ENCODE measurements around the gene CYP27B1.

CYP27B1 gene

DNA sequence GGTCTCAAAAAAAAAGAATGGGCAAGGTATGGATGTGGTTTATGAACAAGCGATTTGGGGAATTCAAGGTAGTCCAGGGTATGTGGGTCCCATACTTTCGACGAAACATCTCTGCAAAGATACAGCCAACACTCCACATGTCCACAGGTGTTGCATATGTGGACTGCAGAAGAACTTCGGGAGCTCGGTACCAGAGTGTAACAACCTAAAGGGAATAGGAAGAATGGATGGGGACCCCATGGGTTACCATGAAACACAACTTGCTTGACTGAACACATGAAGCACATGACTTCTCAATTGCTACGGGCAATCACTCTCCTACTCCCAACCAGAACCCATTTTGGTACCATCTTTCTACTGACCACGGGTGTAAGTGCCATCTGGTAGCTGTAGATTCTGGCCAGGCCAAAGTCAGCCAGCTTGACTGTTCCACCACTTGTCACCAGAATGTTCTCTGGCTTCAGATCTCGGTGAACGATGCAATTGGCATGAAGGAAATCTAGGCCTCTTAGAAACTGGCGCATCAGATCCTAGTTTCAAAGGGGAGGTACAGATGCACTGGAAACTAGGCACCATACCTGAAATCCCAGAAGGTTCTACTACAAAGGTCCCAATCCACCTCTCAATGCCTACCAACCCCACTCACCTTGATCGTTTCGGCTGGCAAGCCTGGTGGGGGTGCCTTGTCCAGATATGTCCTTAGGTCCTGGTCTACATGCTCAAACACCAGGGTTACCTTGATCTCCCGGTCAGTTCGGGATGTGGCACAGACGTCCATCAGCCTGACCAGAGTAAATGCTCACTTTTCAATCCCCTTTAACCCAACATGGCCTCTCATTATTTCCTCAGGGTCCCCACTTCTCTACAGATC, 16.1 kb downstream of the CYP27B1 start:
- no peak for DNase-seq

DNA sequence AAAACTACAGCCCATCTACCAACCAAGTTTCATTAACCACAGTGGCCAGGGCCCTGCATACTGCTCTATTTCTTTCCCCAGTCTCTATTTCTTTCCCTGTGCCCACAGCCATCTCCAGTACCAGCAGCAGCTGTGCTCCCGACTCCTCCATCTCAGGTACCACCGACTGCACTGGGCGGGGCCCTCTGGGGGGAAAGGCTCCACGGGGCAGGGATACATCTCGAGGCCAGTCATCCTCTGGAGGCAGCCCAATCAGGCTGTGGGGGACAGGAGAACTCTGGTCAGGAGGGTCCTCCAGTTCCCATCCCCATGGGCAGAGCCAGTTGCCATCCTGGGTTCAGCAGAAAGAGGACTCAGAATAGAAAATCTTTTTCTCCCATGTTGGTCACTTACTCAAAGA, 17.8 kb downstream of the CYP27B1 start:
- no peak for DNase-seq

DNA sequence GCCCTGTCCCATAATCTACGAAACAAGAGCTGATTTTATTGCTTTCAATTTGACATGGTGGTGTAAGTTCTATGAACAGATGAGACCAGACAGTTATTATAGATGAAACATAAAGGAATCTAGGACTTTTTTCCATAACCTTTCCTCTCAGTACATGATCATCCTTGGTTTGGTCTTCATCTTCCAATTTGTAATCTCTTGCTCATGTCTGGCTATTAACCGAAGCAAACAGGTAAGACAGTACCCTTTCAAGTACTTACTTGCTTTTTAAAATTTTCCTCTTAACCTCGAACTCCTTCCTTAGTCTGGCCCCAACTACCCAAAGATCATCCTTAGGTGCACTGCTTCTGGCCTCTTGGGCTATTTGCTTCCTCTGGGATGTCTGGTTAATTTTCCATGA, 20.9 kb downstream of the CYP27B1 start:
- DNase-seq: no peak

DNA sequence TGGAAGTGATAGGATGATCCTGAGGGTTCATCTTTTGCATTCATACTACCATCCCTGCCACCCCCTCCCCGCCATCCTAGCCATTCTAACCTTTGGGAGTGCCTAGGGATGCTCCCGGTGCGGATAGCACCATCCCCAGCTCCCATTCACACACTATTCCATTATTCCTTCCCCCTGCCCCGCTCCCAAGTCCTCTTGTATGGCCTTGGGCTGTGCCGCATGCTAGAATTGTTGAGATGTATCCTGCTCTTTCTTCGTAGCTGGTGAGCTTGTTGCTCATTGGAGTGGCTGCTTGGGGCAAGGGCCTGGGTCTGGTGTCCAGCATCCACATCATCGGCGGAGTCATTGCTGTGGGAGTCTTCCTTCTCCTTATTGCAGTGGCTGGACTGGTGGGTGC, 21.4 kb downstream of the CYP27B1 start:
- DNase-seq: no peak

DNA sequence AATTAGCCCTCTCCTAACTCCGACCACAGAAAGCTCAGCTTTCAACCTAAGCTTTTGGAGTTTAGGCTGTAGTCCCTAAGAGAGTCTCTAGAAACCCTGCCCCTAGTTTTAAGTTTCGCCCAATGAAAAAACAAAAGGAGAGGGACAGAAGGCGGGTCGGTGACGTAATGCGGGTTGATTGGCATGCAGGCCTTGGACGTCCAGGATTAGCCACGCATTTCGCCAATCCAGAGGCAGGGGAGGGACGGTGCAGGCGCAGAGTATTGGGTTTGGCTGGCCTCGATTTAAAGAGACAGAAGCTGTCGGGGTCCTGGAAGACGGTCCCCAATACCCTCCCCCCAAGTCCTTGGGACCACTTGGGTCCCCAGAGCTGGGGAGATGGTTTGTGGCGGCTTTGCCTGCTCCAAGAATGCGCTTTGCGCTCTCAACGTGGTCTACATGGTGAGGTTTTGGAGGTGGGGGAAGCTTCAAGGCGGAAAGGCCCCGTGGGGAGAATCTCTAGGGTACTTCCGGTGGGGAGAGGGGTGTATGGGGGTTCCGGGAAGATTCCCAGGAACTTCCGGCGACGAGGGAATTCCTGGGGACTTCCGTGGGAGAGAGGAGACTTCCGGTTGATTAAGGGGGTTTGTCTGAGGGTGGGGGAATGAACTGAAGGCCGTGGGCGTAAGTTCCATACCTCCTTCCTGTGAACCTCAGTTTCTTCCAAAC, 21.9 kb downstream of the CYP27B1 start, which contains the start of gene TSPAN31:
Gene TSPAN31 (plus strand): TSS at position 263 of the 708 bp plus-strand sequence. CDS start 116 bp downstream, at position 379.
- peak; percentile 96 for DNase-seq

DNA sequence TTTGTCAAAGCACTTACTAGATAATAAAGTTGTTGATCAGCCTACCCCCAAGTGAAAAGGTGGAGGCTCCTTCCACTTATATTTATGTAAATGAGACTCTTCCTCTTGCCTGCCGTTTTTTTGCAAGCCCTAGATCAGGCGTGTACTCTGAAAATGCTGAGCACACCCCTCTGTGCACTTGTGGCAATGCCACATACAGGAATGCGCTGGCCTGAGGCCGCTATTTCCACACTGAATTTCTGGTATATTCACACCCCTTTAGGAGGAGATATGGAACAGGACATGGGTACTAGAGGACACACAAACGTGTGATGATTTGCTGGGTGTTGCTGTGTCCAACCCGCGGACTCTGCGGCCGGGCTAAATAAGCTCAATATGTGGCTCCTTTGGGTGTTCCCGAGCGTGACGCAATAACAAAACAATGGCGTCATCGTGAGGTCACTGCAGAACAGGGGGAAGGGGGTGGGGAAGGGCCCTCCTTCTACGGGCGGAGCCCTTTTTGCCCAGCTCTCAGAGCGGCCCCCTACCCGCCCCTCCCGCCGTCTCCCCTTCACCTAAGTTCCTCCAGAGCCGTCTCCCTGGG, 22.6 kb downstream of the CYP27B1 start:
- no peak for DNase-seq

DNA sequence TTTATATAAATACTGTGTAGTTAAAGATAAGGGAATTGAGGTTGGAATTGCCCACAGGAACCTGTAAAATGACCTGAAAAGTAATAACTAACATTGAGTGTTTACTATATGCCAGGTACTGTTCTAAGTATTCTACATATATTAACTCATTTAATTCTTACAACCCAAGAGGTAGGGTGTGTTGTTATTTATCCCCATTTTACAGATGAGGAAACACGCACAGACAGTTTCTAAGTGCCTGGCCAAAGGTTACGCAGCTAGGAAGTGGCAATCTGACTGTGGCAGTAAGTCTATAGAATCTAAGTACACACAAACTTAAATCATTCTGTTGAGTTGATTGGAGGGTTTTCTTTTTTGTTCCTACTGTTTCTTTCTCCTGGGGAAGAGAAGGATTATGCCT, 23.1 kb downstream of the CYP27B1 start:
- no peak for DNase-seq

DNA sequence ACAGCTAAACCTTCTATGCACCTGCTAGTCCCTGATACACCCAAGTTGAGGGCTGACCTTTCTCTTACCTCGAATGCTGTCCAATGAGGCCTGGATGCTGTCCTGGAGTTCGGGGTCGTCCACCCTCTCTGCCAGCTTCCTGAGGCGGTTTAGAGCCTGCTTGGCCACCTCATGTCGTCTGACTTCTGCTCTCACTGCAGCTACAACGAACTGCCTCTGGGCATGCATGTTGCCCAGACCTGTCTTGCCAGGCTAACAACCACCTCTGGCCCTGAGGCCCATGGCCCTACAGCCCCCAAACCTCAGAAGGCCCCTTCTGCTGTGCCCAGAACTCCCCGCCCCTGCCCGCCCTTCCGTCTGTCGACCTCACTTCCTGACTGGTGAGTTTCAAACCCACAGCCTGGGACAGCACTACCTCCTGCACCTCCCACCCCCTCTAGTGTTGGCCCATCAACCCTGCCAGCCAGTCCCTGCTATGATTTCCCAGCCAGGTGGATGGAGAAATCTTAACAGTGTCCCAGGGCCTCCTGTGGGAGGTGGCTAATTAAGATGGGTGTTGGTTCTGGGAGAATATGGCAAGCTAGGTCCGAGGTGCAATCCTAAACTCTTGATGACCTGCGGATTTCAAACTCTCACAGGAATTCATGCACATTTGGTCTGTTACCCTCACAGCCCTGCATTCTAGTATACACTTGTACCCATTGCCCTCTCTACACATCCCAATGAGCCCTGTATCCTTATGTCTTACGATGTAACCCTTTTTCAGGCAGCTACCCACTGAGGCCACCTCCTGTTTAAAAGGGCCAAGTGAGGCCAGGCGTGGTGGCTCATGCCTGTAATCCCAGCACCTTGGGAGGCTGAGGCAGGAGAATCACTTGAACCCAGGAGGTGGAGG, 24.8 kb downstream of the CYP27B1 start:
- no peak for DNase-seq

DNA sequence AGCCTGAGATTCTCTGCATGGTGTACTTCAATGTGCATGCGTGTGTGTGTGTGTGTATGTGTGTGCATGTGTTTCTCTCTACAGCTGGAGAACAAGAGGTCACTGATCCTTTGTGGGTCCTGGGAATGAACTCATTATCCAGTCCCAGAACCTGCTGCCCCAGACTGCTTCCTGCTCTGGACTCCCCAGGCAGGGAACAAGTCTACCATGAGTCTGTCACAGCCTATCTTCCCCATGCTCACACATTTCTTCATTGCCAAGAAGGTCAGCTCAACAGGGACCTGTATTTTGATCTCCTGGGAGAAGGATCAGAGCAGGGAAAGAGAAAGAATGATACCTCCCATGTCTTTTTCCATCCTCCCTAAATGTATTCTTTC, 25.5 kb downstream of the CYP27B1 start:
- DNase-seq: no peak

DNA sequence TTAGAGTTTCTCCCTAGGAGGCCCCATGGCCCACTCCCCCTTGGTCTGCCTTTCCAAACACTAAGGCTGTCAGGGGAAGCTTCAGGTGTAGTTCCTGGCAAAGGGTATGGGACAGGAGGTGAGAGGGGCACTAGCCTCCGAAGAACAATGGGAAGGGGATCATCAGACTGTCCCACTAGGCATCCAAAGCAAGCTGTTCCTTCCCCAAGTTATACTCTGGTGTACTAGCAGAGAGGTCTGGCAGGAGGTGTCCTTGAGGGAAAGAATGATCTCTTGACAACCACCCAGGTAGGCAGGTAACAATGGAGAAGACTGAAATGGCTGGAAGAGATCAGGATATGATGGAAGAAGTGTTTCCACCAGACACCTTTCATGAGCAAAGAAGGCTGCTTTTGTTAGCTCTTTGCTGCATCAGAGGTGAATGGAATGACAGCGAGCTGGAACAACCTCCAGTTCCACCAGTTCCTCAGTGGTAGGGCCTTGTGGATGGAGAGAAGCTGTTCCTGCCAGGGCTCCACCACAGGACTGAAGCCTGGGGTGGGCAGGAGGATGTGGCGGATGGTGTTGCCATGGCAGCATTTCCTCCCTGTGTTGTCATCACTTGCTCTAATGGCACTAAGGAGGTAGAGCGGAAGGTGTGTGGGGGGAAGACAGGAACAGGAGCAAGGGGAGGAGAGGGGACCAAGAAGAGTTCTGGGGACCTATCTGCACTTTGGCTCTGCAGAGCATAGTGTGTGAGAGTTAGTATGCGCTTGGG, 26.0 kb downstream of the CYP27B1 start:
- DNase-seq: no peak

DNA sequence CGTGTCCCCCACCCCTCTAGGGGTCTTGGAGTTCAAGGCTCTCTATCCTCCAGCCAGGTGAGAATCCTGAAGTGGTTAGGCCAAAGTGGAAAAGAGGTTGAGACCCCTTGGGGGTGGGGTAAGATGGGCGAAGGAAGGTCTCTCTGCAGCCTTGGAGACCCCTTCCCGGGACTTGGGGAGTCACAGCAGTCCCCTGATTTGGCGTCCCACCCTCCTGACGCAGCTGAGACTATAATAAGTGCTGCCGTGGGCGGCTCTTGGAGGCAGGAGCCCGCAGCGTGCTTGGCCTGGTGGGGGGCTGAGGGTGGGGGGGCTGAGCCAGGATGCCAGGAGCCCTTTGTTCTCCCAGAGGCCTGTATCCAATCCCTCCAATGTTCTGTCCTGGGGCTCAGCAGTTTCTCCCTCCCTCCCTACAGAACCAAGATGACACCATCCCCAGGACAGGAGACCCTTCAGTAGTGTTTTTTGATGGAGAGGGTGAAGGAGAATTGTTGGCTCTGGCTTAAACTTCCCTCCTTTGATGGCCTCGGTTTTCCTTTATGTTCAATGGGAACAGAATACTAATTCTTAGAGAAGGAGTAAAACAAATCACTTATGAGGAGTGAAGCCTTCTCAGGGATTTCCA, 26.9 kb downstream of the CYP27B1 start:
- DNase-seq: no peak

DNA sequence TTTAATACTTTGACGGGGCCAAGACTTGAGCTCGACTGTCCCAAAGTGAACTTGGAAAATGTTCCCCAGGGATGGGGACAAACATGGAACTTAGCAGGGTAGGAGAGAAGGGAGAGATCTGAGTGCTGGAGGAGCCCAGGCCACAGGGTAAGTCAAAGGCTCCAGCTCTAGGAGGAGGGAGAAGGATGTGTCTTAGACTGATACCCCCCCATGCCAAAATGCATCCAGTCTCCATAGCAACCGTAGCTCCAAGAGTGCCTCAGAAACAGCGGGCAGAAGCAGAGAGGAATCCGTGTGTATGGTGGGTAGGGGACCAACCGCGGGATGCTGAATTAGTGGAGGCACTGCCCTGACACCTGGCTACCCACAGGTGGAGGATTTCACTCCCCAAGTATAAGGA, 27.5 kb downstream of the CYP27B1 start:
- DNase-seq: no peak

DNA sequence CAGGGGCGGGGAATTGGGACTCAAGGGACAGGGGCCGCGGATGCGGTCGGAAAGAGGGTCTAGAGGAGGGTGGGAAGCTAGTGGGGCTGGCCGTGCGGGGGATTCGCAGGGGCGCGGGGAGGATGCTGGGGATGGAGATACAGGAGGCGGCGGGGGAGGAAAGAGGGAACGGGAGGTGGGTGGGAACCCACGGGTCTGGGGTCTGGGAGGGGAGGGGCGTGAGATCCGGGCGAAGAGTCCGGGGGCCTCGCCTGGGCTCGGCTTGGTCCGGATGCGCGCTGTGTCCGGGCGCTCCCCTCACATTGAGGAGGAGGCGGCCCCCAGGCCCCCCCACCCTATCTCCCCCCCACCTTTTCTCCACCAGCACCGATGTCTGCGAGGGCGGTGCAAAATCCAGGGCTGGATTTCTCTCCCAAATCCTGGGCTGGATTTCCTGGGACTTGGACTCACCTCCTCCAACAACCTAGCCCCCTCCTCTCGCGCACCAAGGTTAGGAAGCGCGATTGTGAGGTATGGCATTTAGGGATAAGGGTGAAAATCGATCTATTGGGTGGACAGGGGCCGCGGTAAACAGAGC, 28.1 kb downstream of the CYP27B1 start, which contains the start of gene AGAP2:
Gene AGAP2 (minus strand): TSS at position 82 of the 577 bp plus-strand sequence. CDS start 496 bp downstream, outside the sequence.
- DNase-seq: no peak

DNA sequence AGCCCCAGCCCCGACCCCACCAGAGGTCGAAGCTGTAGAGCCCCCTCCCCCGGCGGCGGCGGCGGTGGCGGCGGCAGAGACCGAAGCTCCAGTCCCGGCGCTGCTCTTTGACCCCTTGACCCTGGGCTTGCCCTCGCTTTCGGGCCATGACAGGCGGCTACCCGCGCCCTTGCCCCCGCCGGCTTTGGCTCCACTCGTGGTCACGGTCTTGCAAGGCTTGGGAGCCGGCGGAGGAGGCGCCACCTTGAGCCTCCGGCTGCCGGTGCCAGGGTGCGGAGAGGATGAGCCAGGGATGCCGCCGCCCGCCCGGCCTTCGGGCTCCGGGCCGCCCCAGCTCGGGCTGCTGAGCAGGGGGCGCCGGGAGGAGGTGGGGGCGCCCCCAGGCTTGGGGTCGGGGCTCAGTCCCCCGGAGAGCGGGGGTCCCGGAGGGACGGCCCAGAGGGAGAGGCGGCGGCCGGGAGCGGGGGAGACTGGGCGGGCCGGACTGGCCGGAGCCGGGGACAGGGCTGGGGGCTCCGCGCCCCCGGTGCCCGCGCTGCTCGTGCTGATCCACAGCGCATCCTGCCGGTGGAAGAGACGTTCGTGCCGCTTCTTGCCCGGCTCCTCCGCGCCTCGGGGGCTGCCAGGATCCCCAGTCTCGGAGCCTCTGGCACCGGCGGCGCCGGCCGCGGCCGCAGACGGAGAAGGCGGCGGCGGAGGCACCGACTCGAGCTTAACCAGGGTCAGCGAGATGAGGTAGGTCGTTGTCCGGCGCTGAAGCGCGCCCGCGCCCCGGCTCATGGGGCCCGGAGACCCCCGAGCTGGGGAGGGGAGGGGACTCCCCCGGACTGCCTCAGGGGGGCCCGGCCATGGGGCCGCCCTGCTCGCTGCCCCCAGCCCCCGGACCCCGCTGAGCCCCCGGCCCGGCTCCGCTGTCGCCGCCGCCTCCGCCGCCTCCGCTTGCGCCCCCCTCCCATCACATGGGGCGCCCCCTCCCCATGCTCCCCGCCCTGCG, 29.1 kb downstream of the CYP27B1 start:
- no peak for DNase-seq

DNA sequence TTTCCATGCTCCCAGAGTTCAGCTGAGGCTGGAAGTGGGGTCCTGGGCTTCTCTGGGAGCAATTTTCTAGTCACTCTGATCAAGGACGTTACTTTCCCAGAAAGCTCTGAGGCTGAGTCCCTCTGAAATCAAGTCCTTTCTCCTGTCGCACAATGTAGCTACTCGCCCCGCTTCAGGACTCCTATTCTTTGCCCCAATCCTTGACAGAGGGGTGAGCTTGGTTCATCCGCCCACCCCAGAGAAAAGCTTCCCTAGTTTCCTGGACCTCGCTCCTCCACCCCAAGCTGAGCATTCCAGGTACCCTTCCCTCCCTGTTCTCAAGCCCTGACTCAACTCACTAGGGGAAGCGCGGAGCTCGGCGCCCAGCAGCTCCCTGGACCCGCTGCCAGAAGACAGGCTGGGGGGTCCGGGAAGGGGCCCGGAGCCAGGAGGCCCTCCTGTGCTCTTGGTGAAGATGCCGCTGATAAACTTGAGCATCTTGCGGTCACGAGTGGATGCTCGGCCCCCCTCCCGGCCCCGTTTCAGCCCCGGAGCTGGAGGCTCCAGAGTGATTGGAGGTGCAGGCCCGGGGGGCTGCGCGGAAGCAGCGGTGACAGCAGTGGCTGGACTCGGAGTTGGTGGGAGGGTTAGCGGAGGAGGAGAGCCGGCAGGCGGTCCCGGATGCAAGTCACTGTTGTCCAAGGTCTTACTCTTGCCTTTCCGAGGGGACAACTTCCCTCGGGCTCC, 30.0 kb downstream of the CYP27B1 start:
- DNase-seq: no peak

DNA sequence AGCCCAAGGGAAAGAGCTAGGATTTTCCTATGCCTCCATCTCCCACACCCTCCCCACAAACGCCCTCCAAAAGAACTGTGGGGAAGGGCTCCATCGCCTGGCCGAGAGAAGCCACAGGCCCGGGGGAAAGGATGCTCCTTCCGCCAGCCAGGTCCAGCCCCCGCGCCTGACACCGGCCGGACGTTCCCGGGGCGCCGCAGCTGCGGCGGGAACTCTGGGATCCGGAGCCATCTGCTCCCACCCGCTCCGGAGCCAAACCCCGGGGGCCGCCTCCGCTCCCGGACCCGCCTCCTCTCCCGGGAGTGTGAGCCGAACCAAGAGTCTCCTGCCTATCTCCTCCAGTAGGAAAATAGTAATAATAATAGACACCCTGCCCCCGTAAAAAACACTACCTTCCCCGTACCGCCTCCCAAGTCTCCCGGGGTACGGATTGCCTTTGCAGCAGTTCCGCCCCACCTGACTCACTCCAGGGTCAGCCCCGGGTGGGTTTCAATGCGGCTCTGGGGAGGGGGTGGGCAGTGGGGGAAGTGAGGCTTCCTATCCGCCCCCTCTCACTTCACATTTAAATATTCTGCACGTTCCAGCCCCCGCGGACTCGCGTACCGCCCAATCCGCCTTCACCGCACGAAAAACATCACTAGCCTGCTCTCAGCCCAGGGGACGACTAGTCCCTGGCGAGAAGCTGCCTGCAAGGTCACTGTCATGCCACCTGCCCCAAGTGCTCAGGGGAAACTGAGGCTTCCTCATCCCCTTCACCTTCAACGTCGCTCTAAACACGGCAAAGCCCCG, 30.7 kb downstream of the CYP27B1 start:
- peak; percentile 35 for DNase-seq

DNA sequence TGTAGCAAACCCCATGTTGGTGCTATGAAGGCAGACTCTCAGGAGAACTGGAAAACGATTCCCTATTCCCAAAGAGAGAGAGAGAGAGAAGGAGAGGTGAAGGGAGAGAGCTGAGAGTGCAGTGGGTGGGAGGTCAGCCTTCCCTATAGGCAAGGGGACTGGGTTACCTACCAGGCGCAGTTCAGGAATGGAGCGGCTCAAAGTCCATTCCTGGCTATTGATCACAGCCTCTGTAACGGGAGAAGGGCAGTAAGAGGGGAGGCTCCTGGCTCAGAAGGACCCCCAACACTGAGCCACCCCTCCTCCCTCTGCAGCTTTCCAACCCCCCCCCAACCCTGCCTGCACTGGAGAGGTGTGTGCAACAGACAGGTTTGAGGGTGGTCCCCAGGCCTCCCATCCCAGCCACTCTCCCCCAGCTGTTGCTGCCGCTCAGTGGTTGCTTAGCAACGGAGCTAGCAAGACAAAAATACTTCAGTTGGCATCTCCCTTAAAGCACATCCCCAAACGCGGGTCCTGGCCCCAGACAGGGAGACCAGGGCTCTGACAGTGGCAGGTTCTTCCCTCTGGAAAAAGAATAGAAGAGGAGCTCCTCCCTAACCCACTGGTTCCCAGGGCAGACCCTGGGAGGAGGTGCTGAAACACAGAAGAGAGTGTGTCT, 31.6 kb downstream of the CYP27B1 start:
- DNase-seq: no peak

DNA sequence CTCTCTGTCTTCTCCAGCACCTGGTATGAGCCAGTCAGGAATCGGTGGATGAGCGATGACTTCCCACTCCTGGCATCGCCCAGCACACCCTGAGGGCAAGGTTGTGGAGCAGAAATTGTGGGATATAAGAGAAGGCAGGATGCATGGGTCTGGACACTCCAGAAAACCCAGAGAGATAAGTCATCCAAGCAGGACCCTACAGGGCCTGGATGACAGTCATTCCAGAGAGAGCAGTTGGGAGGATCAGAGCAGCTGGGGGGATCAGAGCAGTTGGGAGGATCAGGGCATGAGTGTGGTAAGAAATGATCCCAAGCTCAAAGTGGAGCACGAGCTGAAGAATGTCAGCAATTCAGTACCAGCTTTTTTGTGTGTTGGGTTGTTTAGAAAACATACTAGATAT, 32.3 kb downstream of the CYP27B1 start:
- no peak for DNase-seq

Measured in midbrain (tissue), 1 donor.